ENCODE results near the gene NTNG2.

Gene NTNG2

GRCh38 chr9:132171702-132172101 lies 9.8 kb downstream of the NTNG2 start:
- DNase-seq: no peak

DNA sequence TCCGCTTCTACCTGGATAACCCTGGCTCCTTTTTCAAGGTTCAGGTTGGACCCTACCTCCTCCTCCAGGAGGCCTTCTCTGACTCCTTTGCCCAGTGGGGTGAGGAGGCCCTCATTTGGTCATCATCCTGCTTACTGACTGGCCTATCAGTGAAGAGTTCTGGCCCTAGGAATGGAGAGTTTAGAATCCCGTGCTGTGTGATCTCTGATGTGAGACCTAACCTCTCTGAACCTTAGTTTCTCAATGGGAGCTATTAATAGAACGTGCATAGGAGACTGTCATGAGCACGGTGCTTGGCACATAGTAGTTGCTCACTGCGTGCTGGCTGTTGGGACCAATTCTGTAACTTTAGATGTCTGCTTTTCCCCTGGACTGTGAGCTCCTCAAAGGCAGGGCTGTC lies 10.3 kb downstream of the NTNG2 start:
- no peak for DNase-seq

DNA sequence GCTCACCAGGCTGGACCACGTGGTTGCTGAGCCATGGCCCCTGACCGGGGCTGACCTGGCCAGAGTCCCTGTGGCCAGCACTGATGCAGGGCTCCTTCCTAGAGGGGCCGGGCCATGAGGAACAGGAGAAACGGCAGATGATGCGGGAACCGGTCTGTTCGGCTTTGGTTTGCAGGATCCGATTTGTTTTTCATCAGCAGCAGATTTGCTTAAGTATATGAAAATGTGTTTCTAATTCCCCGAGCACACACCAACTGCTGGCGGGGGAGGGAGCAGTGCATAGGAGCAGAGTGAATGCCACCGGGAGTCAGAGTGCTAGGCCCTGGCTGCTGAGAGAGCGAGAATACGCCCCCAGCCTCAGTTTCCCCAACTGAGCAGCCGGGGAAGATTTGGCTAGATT lies 13.6 kb downstream of the NTNG2 start:
- no peak for DNase-seq

DNA sequence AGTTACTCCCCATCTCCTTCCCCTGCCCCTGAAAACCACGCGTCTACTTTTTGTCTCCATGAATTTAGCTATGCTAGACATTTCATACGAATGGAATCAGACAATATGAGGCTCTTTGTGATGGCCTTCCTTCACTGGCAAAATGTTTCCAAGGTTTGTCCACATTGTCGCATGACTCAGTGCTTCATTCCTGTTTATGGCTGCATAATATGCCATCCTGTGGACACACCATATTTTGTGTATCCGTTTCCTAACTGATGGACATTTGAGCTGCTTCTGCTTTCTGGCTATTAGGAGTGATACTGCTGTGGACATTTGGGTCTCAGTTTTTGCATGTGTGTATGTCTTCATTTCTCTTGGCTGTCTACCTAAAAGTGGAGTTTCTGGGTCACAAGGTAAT lies 14.5 kb downstream of the NTNG2 start:
- no peak for DNase-seq

DNA sequence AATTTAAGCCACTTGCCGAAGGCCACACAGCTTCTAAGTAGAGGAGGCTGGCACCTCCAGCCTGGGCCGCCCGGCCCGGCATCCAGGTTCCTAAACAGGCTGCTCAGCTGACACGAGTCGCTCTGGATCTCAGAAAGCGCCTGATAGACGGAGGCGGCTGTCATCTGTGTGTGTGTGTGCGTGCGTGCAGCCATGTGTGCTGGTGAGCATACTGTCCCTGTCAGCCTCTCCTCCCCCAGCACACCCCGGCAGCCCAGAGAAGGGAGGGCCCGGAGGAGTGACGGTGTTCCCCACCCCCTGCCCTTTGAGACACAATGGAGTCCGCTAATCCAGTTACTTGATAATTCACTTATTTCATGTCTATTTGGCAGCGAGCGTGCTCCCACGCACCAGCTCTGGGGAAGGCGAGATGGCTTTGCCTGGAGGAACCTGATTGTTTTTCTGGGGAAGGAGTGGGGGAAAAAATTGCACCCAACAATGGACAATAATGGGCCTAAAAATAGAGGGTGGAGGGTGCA lies 20.0 kb downstream of the NTNG2 start:
- DNase-seq: peak; percentile 13

GRCh38 chr9:132182314-132183091 lies 20.6 kb downstream of the NTNG2 start:
- no peak for DNase-seq

DNA sequence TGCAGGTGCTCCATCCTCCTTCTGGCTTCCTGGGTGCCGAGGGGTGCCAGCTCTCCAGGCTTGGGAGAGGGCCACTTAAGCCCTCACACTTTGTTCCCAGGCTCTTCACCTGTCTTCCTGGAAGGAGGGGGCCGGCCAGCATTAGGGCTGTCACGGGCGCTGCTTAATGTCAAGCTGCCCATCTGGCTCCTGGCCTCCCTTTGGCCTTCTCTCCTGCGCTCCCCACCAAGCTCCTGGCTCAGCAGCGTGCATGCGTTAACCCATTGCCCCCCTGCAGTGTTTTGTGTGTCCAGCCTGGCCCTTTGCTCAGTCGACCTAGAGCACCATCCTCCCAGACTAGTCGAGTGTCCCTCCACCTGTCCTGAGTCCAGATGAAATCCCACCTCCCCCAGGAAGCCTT lies 21.3 kb downstream of the NTNG2 start:
- no peak for DNase-seq

DNA sequence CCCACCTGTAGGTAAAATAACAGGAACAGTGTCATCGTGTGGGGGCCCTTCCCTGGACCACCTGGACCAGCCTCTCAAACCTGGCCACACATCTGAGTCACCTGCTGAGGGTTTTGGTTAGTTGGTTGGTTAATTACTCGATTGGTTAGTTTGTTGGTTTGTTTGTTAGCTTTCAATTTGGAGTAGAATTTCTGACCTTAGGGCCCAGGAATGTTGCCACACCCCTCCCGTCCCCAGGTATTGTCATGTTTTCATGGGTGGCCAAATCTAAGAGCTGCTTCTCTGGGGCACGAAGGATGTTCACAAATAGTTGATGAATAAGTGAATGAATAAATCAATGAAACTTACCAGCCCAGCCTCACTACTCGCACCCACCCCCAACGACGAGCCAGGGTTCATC lies 21.9 kb downstream of the NTNG2 start:
- DNase-seq: no peak

GRCh38 chr9:132184124-132184523 lies 22.3 kb downstream of the NTNG2 start:
- no peak for DNase-seq

DNA sequence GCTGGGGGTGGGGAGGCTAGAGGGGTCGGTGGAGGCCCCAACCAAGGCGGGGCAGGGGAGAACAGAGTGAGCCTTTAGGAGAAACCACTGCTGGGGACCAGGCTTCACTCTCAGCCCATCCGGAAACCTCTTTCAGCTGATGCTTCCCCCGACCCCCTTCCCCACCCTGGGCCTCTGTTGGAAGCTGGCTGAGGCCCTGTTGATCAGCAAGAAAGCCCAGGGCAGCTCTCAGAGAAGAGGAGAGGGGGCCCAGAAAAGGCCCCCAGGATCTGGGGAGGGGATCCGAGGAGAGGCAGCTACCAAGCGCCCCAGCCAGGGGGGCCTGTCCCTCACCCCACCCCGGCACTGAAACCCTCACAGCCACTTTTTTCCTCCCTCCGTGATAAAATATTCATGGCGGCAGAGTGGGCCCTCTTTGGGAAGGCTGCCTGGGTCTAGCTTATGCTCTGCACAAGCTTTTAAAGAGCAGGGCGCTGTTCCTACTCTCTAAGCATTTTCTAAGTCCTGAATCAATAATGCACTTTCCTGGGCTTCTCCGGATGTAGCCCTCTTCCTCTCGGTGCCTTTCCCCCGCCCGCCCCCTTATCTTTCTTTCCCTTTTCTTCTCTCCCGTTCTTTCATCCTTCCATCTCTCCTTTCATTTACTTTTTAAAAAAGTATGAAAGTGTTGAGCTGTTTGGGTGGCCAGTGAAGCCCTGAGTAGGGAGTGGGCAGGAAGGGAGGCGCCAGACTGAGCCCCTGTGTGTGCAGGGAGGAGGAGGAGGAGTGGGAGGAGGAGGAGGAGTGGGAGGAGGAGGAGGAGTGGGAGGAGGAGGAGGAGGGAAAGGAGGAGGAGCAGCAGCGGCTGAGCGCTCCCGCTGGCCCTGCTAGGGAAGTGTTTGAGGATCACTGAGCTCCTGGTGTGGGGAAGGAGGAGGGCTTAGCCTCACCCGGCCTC lies 23.5 kb downstream of the NTNG2 start:
- DNase-seq: peak; percentile 13

GRCh38 chr9:132187121-132187620 lies 25.3 kb downstream of the NTNG2 start:
- no peak for DNase-seq

- DNase-seq: no peak
Measured at GRCh38 chr9:132190966-132191365, 29.1 kb downstream of the NTNG2 start.

DNA sequence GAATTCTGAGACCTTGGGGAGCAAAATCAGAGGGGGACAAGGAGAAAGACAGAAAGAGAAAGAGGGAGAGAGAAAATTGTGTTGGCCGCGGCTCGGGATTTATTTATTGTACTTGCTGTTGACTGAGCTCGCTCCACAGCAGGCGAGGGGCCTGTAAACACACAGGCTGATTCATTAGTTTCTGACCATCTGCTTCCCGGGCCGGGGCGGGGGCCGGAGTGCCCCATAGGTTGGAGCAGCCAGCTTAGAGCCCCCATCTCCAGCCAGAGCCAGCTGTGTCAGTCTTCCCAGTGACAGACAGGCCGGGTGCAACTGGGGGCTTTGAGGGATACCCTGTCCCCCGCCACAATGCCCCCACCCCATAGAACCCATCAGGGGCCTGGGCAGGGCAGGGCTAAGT lies 30.9 kb downstream of the NTNG2 start:
- DNase-seq: no peak

- DNase-seq: no peak
Measured at GRCh38 chr9:132193227-132194124, 31.6 kb downstream of the NTNG2 start.

GRCh38 chr9:132194508-132194907 lies 32.6 kb downstream of the NTNG2 start:
- no peak for DNase-seq

DNA sequence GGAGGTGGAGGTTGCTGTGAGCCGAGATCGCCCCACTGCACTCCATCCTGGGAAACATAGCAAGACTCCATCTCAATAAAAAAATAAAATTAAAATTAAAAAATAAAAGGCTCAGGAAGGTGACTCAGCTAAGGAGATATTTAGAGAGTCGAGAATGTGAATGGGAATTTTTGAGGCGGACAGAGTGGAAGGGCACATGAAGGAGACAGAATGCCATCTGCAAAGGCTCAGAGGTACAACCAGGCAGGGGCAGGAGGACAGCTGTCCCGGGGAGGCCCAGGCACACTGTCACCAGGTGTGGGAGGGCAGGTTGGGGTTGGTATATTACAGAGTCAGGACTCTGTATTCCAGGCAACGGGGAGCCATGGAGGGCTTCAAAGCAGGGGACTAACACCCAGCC lies 35.5 kb downstream of the NTNG2 start:
- no peak for DNase-seq

DNA sequence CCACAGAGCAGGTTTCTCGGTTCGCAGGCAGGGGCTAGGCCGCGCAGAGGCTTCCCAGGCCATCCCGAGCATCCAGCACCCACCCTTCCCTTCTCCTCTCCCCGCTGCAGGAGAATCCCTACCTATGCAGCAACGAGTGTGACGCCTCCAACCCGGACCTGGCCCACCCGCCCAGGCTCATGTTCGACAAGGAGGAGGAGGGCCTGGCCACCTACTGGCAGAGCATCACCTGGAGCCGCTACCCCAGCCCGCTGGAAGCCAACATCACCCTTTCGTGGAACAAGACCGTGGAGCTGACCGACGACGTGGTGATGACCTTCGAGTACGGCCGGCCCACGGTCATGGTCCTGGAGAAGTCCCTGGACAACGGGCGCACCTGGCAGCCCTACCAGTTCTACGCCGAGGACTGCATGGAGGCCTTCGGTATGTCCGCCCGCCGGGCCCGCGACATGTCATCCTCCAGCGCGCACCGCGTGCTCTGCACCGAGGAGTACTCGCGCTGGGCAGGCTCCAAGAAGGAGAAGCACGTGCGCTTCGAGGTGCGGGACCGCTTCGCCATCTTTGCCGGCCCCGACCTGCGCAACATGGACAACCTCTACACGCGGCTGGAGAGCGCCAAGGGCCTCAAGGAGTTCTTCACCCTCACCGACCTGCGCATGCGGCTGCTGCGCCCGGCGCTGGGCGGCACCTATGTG lies 36.1 kb downstream of the NTNG2 start:
- no peak for DNase-seq

DNA sequence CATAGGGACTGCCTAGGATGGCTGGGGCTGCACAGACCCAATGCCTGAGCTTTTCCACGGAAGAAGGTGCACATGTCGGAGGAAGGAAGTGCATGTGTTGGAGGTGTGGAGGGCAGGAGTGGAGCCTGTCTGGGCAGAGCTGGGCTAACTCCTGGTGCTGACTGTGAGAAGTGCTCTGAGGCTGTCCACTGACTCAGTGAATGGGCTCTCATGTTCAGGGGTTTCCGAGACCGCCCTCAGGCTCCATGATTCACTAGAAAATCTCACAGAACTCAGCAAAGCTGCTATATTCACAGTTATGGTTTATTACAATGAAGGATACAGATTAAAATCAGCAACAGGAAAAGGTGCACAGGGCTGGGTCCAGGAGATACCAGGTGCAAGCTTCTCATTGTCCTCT lies 37.2 kb downstream of the NTNG2 start:
- DNase-seq: no peak

DNA sequence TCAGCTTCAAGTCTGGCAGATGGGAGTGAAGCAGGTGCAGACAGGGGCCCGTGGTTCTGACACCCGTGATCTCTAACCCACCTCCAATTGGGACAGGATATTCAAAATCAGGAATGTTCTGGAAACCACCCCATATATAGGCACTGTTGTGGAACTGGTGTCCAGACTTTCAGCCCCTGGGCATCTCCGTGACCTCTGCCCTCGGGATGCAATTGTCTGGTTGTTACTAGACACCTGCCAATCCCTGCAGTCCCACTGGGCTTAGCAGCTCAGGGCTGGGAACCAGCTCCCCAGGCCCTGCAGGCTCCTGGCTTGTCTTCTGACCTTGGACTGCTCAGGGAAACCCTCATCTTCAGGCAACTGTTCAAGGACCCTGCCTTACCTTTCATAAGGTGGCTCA lies 38.8 kb downstream of the NTNG2 start:
- no peak for DNase-seq

DNA sequence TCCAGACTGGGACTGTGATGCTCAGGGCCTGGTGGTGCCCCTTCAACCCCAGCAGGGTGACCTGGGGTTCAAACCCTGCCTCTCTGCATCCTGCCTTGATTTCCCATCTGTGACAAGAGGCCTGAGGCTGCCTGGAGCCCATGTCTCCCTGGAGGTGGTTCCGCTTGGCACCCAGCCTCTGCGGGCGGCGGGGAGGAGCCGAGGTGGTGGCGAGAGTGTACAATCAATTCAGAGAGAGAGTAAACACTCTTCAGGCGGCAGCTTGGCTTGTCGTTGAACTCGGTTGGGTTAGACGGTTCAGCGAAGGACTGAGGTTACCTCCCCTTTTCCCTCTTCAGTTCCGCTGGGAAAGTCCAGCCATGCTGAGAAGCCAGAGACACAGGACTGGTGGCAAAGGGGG lies 39.3 kb downstream of the NTNG2 start:
- no peak for DNase-seq
